Measurements from ENCODE around the gene ARHGAP45.

ARHGAP45 gene

DNA sequence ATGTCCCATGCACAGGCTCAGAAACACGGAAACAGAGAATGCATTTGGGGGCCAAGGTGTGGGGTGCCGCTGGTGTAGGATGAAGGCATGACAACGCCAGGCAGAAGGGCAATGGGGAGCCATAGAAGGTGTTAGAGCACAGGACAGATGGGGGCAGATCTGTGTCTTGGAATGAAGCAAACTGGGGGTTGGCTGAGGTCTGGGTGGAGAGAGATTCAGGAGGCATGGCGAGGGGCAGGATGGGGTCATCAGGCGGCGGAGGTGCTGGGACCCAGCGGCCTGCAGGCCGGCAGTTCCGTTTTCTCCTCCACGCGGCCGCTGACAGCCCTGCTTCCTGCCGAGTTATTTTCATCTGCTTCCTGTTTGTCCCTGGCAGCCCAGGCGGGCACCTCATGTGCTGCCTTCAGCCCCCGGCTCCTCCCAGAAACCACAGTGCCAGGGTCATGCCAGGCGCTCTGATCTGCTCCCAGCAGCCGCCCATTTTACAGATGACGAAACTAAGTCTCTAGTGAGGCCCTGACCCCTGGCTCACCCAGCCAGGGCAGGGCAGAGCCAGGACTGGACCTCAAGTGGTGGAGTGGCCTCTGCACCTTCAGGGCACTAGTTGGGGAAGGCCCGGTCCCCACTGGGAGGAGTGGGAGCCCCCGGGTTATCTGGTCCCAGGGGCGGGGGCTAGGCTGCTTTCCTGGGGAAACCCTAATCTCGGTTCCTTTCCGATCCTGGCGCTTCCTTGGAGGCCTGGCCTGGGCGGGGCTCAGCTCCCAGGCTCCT lies 2.2 kb downstream of the ARHGAP45 start:
- H3K4me1 ChIP-seq (ENCODE audit: low read length), result peaks cover 28% of the 10 kb centered on the region
- H3K4me2 ChIP-seq (ENCODE audit: low read length), result peak overlapping the region; percentile 98
- peak overlapping the region; percentile 93 for H3K9ac ChIP-seq (ENCODE audit: low read length)
- H3K4me3 ChIP-seq (ENCODE audit: low read length), result peak overlapping the region; percentile 95
- H3K79me2 ChIP-seq (ENCODE audit: low read length), result peaks cover 31% of the 10 kb centered on the region
- H3K27ac ChIP-seq (ENCODE audit: low read length), result peak overlapping the region; percentile 77
- peaks cover 17% of the 10 kb centered on the region for H3K36me3 ChIP-seq (replicated peaks; ENCODE audit: low read depth, low read length)
- TF ChIP-seq CTCF (IDR thresholded peaks at IDR 0.05; ENCODE audit: low read depth, low read length) (no peak), EZH2phosphoT487 (IDR thresholded peaks at IDR 0.05; ENCODE audit: low read depth) (no peak)
- H3K9me3 ChIP-seq (ENCODE audit: insufficient read depth, low read length), result no peaks in the 10 kb centered on the region
- H4K20me1 ChIP-seq (ENCODE audit: insufficient read depth, low read length), result no peaks in the 10 kb centered on the region
- no peak overlapping the region for H2AFZ ChIP-seq (ENCODE audit: low read depth, low read length)
- no peaks in the 10 kb centered on the region for H3K27me3 ChIP-seq (ENCODE audit: low read depth, low read length)

DNA sequence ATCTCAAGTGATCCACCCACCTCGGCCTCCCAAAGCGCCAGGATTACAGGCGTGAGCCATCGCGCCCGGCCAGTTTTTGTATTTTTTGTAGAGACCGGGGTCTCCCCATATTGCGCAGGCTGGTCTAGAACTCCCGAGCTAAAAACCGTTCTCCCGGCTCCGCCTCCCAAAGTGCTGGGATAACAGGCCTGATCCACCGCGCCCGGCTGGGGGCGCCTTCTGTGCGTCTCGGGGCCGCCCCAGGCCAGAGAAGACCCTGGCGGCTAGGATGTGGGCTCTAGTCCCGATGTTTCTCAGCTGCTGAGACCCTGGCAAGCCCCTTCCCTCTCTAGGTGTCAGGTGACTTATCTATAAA lies 3.6 kb downstream of the ARHGAP45 start:
- no peak overlapping the region for H2AFZ ChIP-seq (ENCODE audit: low read depth, low read length)
- H3K27me3 ChIP-seq (ENCODE audit: low read depth, low read length), result no peaks in the 10 kb centered on the region
- no peak for TF ChIP-seq CTCF (IDR thresholded peaks at IDR 0.05; ENCODE audit: low read depth, low read length)
- TF ChIP-seq EZH2phosphoT487 (IDR thresholded peaks at IDR 0.05; ENCODE audit: low read depth), result no peak
- no peak overlapping the region for H3K4me2 ChIP-seq (ENCODE audit: low read length)
- H3K79me2 ChIP-seq (ENCODE audit: low read length), result peaks cover 31% of the 10 kb centered on the region
- no peaks in the 10 kb centered on the region for H4K20me1 ChIP-seq (ENCODE audit: insufficient read depth, low read length)
- peaks cover 34% of the 10 kb centered on the region for H3K4me1 ChIP-seq (ENCODE audit: low read length)
- no peak overlapping the region for H3K9ac ChIP-seq (ENCODE audit: low read length)
- H3K9me3 ChIP-seq (ENCODE audit: insufficient read depth, low read length), result no peaks in the 10 kb centered on the region
- no peak overlapping the region for H3K27ac ChIP-seq (ENCODE audit: low read length)
- no peak overlapping the region for H3K4me3 ChIP-seq (ENCODE audit: low read length)
- peaks cover 19% of the 10 kb centered on the region for H3K36me3 ChIP-seq (replicated peaks; ENCODE audit: low read depth, low read length)

- H3K4me1 ChIP-seq (ENCODE audit: low read length), result peaks cover 39% of the 10 kb centered on the region
- TF ChIP-seq EZH2phosphoT487 (IDR thresholded peaks at IDR 0.05; ENCODE audit: low read depth) (no peak), CTCF (IDR thresholded peaks at IDR 0.05; ENCODE audit: low read depth, low read length) (no peak)
- no peaks in the 10 kb centered on the region for H4K20me1 ChIP-seq (ENCODE audit: insufficient read depth, low read length)
- H3K4me2 ChIP-seq (ENCODE audit: low read length), result no peak overlapping the region
- no peaks in the 10 kb centered on the region for H3K27me3 ChIP-seq (ENCODE audit: low read depth, low read length)
- H3K9ac ChIP-seq (ENCODE audit: low read length), result no peak overlapping the region
- H3K9me3 ChIP-seq (ENCODE audit: insufficient read depth, low read length), result no peaks in the 10 kb centered on the region
- H3K27ac ChIP-seq (ENCODE audit: low read length), result no peak overlapping the region
- peaks cover 25% of the 10 kb centered on the region for H3K36me3 ChIP-seq (replicated peaks; ENCODE audit: low read depth, low read length)
- no peak overlapping the region for H3K4me3 ChIP-seq (ENCODE audit: low read length)
- H2AFZ ChIP-seq (ENCODE audit: low read depth, low read length), result no peak overlapping the region
- peaks cover 31% of the 10 kb centered on the region for H3K79me2 ChIP-seq (ENCODE audit: low read length)
Measured at GRCh38 chr19:1070931-1071791, 4.2 kb downstream of the ARHGAP45 start.

GRCh38 chr19:1072371-1073015 lies 5.5 kb downstream of the ARHGAP45 start:
- Histone ChIP-seq H3K9ac (ENCODE audit: low read length) (no peak overlapping the region), H3K27ac (ENCODE audit: low read length) (no peak overlapping the region), H3K9me3 (ENCODE audit: insufficient read depth, low read length) (no peaks in the 10 kb centered on the region), H3K27me3 (ENCODE audit: low read depth, low read length) (no peaks in the 10 kb centered on the region), H3K4me2 (ENCODE audit: low read length) (no peak overlapping the region), H2AFZ (ENCODE audit: low read depth, low read length) (no peak overlapping the region), H3K36me3 (replicated peaks; ENCODE audit: low read depth, low read length) (peaks cover 27% of the 10 kb centered on the region), H3K79me2 (ENCODE audit: low read length) (peaks cover 29% of the 10 kb centered on the region), H3K4me1 (ENCODE audit: low read length) (peaks cover 46% of the 10 kb centered on the region), H3K4me3 (ENCODE audit: low read length) (no peak overlapping the region), H4K20me1 (ENCODE audit: insufficient read depth, low read length) (no peaks in the 10 kb centered on the region)
- TF ChIP-seq EZH2phosphoT487 (IDR thresholded peaks at IDR 0.05; ENCODE audit: low read depth) (no peak), CTCF (IDR thresholded peaks at IDR 0.05; ENCODE audit: low read depth, low read length) (no peak)
